GM18511 (cell line): ENCODE data around the gene FAM83D.

ENCODE experiments used
- ATAC-seq: cut with Tn5 transposase; IDR thresholded peaks from one replicate; pipeline ENCODE4 v1.9.1; 2021; ENCODE audit warnings: mild to moderate bottlenecking, moderate library complexity; ENCODE audit not compliant: unreplicated experiment

FAM83D gene, protein sequence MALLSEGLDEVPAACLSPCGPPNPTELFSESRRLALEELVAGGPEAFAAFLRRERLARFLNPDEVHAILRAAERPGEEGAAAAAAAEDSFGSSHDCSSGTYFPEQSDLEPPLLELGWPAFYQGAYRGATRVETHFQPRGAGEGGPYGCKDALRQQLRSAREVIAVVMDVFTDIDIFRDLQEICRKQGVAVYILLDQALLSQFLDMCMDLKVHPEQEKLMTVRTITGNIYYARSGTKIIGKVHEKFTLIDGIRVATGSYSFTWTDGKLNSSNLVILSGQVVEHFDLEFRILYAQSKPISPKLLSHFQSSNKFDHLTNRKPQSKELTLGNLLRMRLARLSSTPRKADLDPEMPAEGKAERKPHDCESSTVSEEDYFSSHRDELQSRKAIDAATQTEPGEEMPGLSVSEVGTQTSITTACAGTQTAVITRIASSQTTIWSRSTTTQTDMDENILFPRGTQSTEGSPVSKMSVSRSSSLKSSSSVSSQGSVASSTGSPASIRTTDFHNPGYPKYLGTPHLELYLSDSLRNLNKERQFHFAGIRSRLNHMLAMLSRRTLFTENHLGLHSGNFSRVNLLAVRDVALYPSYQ

GRCh38 chr20:38926142-38926933, at the start of gene FAM83D:
TSS of gene FAM83D (plus strand) at chr20:38926417. CDS start at chr20:38926443, 26 bp downstream.
- ATAC-seq: peak; percentile 95

GRCh38 chr20:38877483-38877882, 48.7 kb upstream of the FAM83D start:
- ATAC-seq: no peak

DNA sequence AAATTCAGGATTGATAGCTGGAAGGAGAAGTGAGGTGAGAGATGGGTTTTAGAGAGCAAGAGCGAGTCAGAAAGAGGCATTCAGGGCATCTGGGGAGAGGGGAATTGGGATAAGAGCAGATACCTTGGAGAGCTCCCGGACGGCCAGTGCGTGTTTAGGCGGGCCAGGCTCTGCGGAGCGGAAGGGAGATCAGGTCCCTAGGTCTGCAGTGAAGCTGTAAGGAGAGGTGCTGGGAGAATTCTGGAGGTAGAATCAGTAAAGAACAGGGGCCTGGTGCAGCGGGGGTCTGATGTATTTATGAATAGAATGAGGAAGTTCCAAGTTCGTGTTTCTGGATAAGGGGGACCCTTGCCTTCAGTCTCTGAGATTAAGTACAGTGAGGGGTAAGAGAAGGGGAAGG, 47.4 kb upstream of the FAM83D start:
- ATAC-seq: no peak

DNA sequence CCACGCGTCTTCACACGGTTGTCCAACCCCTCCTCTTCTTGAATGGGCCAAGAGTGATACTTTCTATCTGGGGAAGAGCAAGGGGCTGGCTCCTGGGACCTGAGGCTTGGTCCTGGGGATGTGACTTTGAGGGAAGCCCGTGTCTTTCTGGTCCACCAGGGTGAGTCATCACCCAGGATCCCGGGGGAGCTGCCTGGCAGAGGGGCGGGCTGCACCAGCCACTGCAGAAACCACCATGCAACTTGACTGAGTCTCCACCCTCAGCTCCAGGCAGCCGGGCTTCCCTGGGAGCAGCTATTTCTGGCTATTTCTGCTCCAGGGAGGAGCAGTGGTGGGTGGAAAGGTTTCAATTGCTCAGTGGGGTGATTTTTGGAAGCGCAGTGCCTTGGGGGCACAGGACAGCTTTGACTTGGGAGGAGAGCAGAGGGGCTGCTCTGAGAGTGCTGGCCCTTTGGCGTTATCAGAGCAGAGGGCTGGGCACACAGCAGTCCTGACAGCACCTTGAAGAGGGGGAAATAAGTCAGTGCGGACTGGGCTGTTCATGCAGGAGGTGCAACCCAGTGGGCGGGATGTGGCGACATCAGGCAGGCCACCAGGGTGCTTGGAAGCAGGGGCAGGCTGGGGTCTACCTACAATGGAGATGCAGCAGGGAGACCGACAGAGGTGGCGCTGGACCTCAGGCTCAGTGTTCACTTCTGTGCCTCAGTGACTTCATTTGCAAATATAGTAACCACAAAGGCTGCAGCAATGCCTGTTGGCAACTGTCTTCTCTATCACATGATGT, 45.1 kb upstream of the FAM83D start:
- no peak for ATAC-seq

DNA sequence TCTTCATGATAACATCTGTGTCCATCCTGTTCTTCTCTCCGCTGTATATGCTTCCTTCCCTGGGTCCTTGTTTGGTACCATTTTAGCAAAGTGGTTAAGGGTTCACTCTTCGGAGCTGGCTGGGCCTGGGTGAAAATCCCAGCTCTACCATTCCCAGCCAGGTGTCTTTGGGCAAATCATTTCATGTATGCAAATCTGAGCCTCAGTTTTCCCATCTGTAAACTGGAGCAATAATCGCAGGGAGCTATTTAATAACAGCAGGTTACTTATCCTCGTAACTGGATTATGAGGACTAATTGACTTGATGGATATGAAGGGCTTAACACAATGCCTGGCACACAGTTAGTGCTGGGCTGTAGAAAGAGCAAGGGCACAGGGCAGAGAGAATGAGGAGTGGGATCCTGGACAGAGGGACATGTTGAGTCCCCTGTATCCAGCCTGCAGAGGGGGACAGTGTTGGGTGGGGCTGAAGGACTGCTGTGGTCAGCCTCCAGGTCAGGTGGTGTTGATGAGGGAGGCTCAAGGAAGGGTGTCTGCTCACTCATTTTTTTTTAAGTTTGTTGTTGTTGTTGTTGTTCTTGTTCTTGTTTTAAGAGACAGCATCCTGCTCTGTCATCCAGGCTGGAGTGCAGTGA, 44.3 kb upstream of the FAM83D start:
- no peak for ATAC-seq

- no peak for ATAC-seq
Measured at GRCh38 chr20:38882600-38882999, 43.6 kb upstream of the FAM83D start.

GRCh38 chr20:38883081-38883980, 42.9 kb upstream of the FAM83D start:
- no peak for ATAC-seq

GRCh38 chr20:38883981-38884733, 42.1 kb upstream of the FAM83D start:
- ATAC-seq: no peak

GRCh38 chr20:38885357-38885756, 40.9 kb upstream of the FAM83D start:
- no peak for ATAC-seq

GRCh38 chr20:38888059-38888831, 38.0 kb upstream of the FAM83D start:
- no peak for ATAC-seq

DNA sequence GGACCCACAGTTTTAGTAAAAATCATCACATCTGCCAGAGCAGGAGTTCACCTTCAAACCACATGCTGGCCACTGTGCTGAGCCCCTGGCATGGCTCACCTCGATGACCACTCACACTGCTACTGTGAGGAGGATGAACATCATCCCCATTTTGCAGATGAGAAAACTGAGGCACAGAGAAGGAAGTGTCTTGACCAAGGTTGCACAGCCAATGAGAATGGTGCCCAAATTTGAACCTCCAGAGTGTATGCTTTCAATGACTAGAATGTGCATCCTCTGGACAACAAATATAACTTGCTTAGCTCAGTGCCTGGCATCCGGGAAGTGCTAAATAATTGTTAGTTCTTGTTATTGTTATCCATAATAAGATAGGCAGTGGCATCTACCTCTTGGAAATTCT, 37.2 kb upstream of the FAM83D start:
- ATAC-seq: no peak

- ATAC-seq: no peak
Measured at GRCh38 chr20:38889792-38890496, 36.3 kb upstream of the FAM83D start.

DNA sequence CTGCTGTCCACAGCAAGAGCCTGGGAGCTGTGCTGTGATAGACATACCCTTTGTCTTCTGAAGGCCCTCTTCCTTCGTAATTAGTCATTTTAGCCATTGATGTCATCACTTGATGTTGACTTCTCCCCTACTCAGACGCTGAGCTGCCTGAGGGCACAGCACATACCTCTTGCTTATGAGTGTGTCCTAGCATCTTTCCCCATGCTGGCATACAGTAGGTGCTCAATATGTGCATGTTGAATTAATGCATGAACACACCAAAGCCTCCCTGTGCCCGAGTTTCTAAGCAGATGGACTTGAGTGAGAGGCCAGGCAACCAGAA, 35.8 kb upstream of the FAM83D start:
- no peak for ATAC-seq

DNA sequence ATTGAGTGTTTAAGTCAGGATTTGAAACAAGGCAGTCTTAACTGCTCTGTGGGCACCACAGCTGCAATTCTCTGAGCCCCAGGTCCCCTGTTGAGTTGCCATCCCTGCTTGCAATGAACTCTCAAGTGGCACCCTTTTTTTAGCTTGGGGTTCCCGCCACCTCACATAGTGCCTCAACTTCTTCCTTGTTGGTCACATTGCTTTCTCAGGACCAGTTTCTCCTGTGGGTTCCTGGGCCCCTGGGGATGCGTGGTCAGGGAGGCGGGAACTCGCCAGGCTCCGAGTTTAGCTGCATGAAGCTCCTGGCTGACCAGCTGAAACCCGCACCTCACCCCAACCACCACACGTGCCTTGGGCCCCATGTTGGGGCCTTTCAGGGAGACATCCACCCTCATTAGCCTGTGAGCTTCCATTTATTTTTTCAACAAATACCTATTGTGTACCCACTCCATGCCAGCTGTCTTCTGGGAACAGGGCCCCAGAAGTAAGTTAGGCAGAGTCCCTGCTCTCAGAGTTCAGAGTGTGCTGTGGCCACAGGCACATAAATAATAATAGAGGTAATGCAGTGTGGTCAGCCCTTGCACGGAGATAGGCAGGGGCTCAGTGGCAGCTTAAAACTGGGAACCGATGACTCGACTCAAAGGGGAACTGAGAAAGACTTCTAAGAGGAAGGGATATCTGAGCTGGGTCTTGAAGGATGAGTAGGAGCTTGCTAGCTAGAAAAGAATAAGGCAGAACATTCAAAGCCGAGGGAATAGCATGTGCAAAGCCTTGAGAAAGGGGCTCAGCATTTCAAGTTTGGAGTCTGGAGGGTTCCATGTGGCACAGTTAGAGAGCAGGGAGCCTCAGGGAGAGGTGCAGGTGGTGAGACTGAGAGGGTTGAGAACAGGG, 33.9 kb upstream of the FAM83D start:
- ATAC-seq: peak; percentile 70

- ATAC-seq: peak; percentile 8
Measured at GRCh38 chr20:38893056-38893564, 33.1 kb upstream of the FAM83D start.

DNA sequence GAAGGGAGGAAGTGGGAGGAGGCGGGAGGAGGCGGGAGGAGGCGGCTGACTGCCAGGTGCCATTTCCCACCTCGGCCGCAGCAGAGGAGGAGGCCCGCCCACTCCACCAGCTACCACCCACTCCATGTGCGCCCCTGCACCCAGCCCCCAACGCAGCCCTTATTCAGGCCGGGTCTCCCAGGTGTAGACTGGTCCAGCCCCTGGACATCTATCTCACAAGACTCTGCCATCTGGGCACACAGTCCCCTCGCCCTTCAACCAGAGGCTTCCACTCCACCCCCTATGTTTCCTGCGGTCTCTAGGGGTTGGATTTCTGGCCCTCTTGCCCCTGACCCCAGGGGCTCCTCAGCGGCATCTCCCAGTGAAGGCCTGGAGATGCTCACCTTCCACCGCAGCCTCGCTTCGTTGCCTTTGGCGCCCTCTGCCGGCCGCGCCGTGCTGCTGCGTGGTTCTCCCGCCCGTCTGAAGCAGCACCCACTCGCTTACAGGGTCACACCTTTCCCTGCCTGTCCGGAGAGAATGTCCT, 32.6 kb upstream of the FAM83D start:
- peak; percentile 62 for ATAC-seq
